Endodermal cell (in vitro differentiated cells): Measurements from ENCODE around the gene ARHGAP32. TPM values are rescaled to one million over a fixed set of nuclear protein-coding genes. Genes with fewer than 3 reads are reported as not detected.
A peak's percentile ranks its signal among the peaks of the same experiment; 100 is the strongest.

Experiments
- DNase-seq: peaks from one replicate; pipeline ENCODE4 v3.0.0-alpha.2; 2017
- H3K27ac ChIP-seq: 2 replicates; pipeline ENCODE4 v1.5.1; 2013; ENCODE audit warnings: mild to moderate bottlenecking, low read depth, low read length, moderate library complexity
- H3K27me3 ChIP-seq: 2 replicates; pipeline ENCODE4 v1.6.1; 2013; ENCODE audit warnings: mild to moderate bottlenecking, low read length, moderate library complexity; ENCODE audit not compliant: insufficient read depth, control insufficient read depth, poor library complexity, severe bottlenecking
- H3K36me3 ChIP-seq: 2 replicates; pipeline ENCODE4 v1.7.0; 2013; ENCODE audit warnings: mild to moderate bottlenecking, low read length, moderate library complexity; ENCODE audit not compliant: control insufficient read depth, insufficient read depth
- H3K4me1 ChIP-seq: one replicate; pipeline ENCODE4 v1.7.0; 2013; ENCODE audit warnings: low read length; ENCODE audit not compliant: control insufficient read depth, insufficient read depth
- H3K4me3 ChIP-seq: 2 replicates; pipeline ENCODE4 v1.5.1; 2013; ENCODE audit warnings: mild to moderate bottlenecking, low read length, moderate library complexity
- H3K9ac ChIP-seq: 2 replicates; pipeline ENCODE4 v1.6.1; 2013; ENCODE audit warnings: mild to moderate bottlenecking, low read length, moderate library complexity; ENCODE audit not compliant: poor library complexity, severe bottlenecking; ENCODE audit errors: extremely low read depth
- H3K9me3 ChIP-seq: 2 replicates; pipeline ENCODE4 v1.6.1; 2013; ENCODE audit warnings: mild to moderate bottlenecking, low read length, moderate library complexity; ENCODE audit not compliant: control insufficient read depth
- H3K27ac Mint-ChIP-seq: 2 replicates; pipeline ENCODE4 v1.8.0; 2020; ENCODE audit warnings: mixed read lengths
- H3K27me3 Mint-ChIP-seq: 2 replicates; pipeline ENCODE4 v1.8.0; 2021; ENCODE audit warnings: mild to moderate bottlenecking, mixed read lengths; ENCODE audit not compliant: insufficient read depth
- H3K36me3 Mint-ChIP-seq: 2 replicates; pipeline ENCODE4 v1.8.0; 2020; ENCODE audit warnings: low read depth, mixed read lengths
- H3K4me1 Mint-ChIP-seq: 2 replicates; pipeline ENCODE4 v1.8.0; 2020; ENCODE audit warnings: mixed read lengths
- H3K4me3 Mint-ChIP-seq: 2 replicates; pipeline ENCODE4 v1.8.0; 2020; ENCODE audit warnings: mild to moderate bottlenecking, moderate library complexity, mixed read lengths
- H3K9me3 Mint-ChIP-seq: 2 replicates; pipeline ENCODE4 v1.8.0; 2020; ENCODE audit warnings: mild to moderate bottlenecking, mixed read lengths
- CTCF ChIP-seq: fragments of 200-600 bp; sonication (generic); conservative IDR thresholded peaks from 2 replicates; pipeline ENCODE4 v1.5.0; 2021; ENCODE audit warnings: antibody characterized with exemption, mild to moderate bottlenecking
- WGBS, 2 experiments: methylation state at CpG; one replicate each; pipeline versions ENCODE4 v1.1.5 to v1.1.7; 2013; ENCODE audit warnings: missing lambda C conversion rate in 2 of 2, mixed read lengths in 1 of 2; ENCODE audit not compliant: insufficient coverage in 1 of 2, insufficient read length in 1 of 2; 5-methylcytosine and 5-hydroxymethylcytosine counted together
- total RNA-seq, 2 donors: library from RNA; stranded (reverse); fragmentation: NEBNext Ultra II Directional in 1 of 2; extraction: Animal tissue kit (Norgen Biotek cat#: 25700) in 1 of 2; gene quantifications; 2 replicates in 1 of 2; 3 replicates in 1 of 2; pipeline ENCODE4 v1.2.1, GENCODE V29; 2021

The ARHGAP32 gene
- total RNA-seq, 2 donors from 2014 or later = 36.4 to 65.8 TPM

GRCh38 chr11:128938156-128938885, 253.8 kb downstream of the ARHGAP32 start:
- no peaks in the 10 kb centered on the region for H3K9me3 ChIP-seq
- peaks cover 2% of the 10 kb centered on the region for H3K4me1 Mint-ChIP-seq
- no peaks in the 10 kb centered on the region for H3K36me3 Mint-ChIP-seq
- no peaks in the 10 kb centered on the region for H3K27me3 ChIP-seq
- no peaks in the 10 kb centered on the region for H3K9me3 Mint-ChIP-seq
- H3K4me3 Mint-ChIP-seq = no peak overlapping the region
- H3K4me3 ChIP-seq = no peak overlapping the region
- no peaks in the 10 kb centered on the region for H3K36me3 ChIP-seq
- TF ChIP-seq CTCF = no peak
- H3K27me3 Mint-ChIP-seq = peaks cover 9% of the 10 kb centered on the region
- H3K27ac Mint-ChIP-seq = peak overlapping the region; percentile 71
- 90 to 94% methylated on average over 13 to 16 of the region's 16 CpGs for WGBS, 2 experiments
- H3K4me1 ChIP-seq = no peaks in the 10 kb centered on the region
- no peak overlapping the region for H3K27ac ChIP-seq
- no peak for DNase-seq
- no peak overlapping the region for H3K9ac ChIP-seq

GRCh38 chr11:128937480-128937879, 254.6 kb downstream of the ARHGAP32 start:
- H3K9me3 ChIP-seq = no peaks in the 10 kb centered on the region
- no peaks in the 10 kb centered on the region for H3K4me1 ChIP-seq
- WGBS, 2 experiments = 88 to 90% methylated on average over 7 to 9 of the region's 9 CpGs
- Mint-ChIP-seq H3K4me1 (peaks cover 2% of the 10 kb centered on the region), H3K27me3 (peaks cover 9% of the 10 kb centered on the region), H3K36me3 (no peaks in the 10 kb centered on the region), H3K9me3 (no peaks in the 10 kb centered on the region), H3K27ac (no peak overlapping the region), H3K4me3 (no peak overlapping the region)
- DNase-seq = no peak
- TF ChIP-seq CTCF = no peak
- no peak overlapping the region for H3K27ac ChIP-seq
- H3K36me3 ChIP-seq = no peaks in the 10 kb centered on the region
- no peak overlapping the region for H3K9ac ChIP-seq
- H3K4me3 ChIP-seq = no peak overlapping the region
- H3K27me3 ChIP-seq = no peaks in the 10 kb centered on the region

DNA sequence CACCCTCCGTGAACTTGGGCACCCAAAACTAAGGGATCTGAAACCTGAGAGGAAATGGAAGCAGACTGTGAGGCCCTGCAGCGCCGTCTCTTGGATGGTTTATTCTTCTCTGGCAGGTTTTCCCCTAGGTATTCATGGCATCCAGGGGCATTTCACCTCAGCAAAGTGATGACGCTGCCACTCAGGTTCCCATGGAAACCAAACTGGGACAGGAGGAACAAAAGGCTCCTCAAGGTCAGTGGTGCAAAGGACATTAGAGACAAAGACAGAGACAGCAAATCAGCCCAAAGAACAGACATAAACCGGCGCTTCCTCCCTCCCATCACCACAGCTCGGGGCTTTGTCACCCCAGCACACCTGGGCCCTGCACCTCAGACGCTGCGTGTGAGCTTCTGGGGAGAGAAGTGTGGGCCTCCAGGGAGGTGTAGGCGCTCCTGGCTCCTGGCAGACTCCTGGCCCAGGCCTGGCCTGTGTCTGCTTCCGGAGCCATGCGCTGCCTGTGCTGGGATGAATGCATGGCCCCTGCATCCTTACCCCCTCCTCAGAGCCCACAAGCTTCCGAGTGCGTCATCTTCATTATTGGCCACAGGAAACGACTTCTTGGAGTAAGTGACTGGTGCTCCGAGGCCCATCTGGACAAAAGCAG, 255.4 kb downstream of the ARHGAP32 start:
- no peaks in the 10 kb centered on the region for H3K36me3 Mint-ChIP-seq
- Histone ChIP-seq H3K4me1 (no peaks in the 10 kb centered on the region), H3K4me3 (no peak overlapping the region), H3K9ac (no peak overlapping the region), H3K9me3 (no peaks in the 10 kb centered on the region), H3K27ac (no peak overlapping the region), H3K36me3 (no peaks in the 10 kb centered on the region), H3K27me3 (no peaks in the 10 kb centered on the region)
- WGBS, 2 experiments = 77 to 83% methylated on average over 6 to 16 of the region's 16 CpGs
- H3K9me3 Mint-ChIP-seq = no peaks in the 10 kb centered on the region
- H3K27me3 Mint-ChIP-seq = peaks cover 7% of the 10 kb centered on the region
- no peak overlapping the region for H3K27ac Mint-ChIP-seq
- peak; percentile 89 for DNase-seq
- H3K4me3 Mint-ChIP-seq = no peak overlapping the region
- TF ChIP-seq CTCF = no peak
- H3K4me1 Mint-ChIP-seq = peaks cover 2% of the 10 kb centered on the region
